DMS53 (cell line): Measurements from ENCODE around the gene ABRAXAS1.
"Not testable (repeated sequence)": the region's sequence is repeated elsewhere in the genome, so short reads cannot be mapped to it uniquely, and the experiment has no call there.

Experiments
- DNase-seq: peaks from one replicate; lab custom pipeline; 2025; lab: John Stamatoyannopoulos, UW

ABRAXAS1 gene

GRCh38 chr4:83484500-83485461 is at the start of gene ABRAXAS1:
ABRAXAS1 (minus strand) TSS chr4:83485100; CDS start chr4:83485072, 28 bp downstream.
- DNase-seq, result peak; percentile 95

- DNase-seq, result no peak
Measured at GRCh38 chr4:83527671-83528070, 42.8 kb upstream of the ABRAXAS1 start.

GRCh38 chr4:83522239-83522638 is 37.3 kb upstream of the ABRAXAS1 start:
- DNase-seq, result no peak

DNA sequence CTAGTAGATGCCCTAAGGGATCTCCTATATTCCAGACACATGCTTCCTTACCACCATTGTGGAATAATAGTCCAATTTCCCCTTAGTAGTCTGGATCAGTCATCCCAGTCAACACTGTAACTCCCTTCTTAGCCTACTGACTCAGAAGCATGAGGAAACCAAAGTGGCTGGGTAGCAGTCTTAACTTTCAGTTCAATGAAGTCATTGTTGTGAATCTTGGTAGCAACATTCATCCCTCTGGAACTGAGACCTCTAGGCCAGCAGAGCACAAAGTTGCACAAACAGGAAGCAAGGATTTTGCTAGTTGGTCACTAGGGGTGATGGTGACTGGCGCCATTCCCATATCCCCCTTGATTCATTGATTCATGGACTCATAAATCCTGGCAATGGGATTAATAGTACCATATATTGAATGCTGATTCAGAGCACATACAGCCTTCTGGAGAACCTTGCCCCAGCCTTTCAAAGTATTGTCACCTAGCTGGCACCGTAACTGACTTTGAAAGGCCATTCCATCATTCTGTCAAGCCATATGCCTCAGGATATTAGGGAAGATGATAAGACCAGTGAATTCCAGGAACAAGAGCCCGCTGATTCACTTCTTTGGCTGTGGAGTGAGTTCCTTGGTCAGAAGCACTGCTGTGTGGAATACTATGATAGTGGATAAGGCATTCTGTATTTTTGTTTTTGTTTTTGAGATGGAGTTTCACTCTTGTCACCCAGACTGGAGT is 31.3 kb upstream of the ABRAXAS1 start:
- DNase-seq, result no peak

DNA sequence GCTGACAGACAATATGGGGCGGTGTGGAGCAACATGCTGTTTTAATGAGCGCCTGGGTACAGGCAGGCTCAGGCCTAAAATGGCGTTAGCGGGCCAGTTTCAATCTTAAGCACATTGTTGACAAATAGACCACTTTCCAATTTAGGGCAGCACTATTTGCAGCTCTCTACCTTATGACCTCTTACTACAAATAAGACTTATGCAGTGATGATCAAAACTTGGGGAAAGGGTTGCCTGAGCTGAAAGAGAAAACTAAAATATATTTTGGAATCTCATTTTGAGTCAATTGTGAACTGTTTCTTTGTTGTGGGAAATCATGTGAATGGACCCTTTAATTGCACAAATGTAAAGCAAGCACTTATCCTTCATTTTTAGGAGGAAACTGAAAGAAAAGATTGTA is 25.5 kb upstream of the ABRAXAS1 start:
- DNase-seq, result no peak

DNA sequence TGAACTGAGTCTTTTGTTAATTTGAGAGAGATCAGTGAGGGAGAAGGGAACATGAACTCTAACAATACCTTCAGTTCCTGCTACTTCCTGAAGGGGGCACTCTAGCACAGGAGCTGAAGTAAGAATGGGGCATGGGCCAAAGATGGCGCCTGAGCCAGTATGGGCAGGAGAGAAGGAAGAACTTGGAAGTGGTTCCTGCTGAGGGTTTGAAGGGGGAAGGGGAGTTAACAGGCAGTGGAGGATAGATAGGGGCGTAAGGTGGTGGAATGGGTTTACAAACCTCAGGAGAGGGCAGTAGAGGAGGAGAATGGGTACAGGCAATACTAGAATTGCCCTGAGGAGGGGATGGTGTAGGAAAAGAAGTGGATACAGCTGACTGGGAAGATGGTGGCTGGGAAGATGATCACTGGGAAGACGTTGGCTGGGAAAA is 24.3 kb upstream of the ABRAXAS1 start:
- DNase-seq, result peak; percentile 78

GRCh38 chr4:83504996-83505395 is 20.1 kb upstream of the ABRAXAS1 start:
- no peak for DNase-seq

DNA sequence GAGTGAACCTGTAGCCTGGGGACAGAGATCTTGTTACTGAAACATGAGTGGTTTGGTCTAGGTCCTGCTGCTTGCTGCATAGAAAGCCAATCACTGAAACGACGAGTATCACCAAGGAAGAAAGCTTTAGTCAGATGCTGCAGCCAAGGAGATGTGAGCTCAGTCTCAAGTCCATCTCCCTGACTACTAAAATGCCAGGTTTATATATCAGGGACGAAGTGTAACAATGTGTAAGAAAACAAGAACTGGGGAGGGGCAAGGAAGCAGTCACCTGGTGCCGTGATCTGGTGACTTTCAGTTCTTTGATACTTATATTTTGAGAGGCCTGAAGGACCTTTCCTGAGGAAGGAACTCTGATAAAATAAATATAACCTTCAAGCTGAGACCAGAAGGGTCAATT is 19.6 kb upstream of the ABRAXAS1 start:
- DNase-seq, result no peak

DNA sequence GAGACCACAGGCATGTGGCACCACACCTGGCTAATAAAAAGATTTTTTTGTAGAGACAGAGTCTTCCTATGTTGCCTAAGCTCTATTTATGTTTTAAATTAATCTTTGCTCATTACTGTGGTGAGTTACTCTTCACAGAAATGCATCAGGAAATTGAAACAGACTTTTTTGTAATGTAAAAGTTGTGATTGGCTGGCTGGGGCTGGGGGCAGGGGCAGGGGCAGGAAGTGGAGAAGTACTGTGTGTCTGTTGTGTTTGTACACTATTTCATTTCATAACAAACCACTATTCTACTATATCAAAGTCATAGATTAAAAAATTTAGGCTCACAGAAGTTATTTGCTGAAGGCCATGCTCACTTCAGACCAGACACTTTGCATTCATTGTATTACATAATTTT is 19.1 kb upstream of the ABRAXAS1 start:
- DNase-seq, result no peak

- DNase-seq, result not testable (repeated sequence)
Measured at GRCh38 chr4:83501671-83502070, 16.8 kb upstream of the ABRAXAS1 start.

DNA sequence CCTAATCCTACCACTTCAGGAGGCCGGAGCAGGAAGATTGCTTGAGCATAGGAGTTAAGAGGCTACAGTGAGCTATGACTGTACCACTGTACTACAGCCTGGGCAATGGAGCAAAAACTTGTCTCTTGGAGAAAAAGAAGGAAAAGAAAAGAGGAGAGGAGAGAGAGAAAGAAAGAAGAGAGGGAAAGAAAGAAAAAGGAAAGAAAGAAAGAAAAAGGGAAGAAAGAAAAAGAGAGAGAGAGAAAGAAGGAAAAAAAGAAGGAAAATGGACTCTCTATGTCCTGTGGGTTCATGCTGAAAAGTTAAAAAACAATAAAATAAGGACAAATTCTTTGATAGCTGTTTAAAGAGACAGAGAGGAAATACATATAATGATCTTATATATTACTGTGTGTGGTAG is 13.3 kb upstream of the ABRAXAS1 start:
- no peak for DNase-seq

DNA sequence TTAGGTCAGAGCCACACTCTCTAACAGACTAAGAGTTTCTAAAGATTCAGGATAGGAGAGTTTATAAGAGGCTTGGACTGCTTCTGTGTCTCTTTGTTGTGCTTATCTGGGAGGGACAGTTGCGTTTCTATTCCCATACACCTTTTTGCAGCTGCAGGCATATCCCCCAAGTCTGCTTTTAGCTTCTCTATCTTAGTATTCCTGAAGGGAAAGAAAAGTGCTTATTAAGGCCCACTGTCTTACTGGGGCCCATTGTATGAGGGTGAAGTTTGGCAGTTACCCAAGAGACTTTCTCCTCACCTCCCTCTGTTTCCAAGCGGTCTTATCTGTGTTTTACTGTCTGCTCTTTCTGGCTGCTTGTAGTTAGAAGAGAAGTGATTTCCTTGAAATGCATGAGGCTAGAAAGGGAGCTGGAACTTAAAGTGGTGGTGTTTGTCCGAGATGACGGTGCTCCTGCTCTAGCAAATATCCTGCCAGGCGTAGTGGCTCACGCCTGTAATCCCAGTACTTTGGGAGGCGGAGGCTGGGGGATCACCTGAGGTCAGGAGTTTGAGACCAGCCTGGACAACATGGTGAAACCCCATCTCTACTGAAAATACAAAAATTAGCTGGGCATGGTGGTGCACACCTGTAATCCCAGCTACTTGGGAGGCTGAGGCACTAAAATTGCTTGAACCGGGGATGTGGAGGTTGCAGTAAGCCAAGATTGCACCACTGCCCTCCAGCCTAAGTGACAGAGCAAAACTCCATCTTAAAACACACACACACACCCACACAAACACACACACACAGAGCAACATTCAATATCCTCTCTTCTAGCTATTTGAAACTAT is 11.4 kb upstream of the ABRAXAS1 start:
- DNase-seq, result not testable (repeated sequence)

DNA sequence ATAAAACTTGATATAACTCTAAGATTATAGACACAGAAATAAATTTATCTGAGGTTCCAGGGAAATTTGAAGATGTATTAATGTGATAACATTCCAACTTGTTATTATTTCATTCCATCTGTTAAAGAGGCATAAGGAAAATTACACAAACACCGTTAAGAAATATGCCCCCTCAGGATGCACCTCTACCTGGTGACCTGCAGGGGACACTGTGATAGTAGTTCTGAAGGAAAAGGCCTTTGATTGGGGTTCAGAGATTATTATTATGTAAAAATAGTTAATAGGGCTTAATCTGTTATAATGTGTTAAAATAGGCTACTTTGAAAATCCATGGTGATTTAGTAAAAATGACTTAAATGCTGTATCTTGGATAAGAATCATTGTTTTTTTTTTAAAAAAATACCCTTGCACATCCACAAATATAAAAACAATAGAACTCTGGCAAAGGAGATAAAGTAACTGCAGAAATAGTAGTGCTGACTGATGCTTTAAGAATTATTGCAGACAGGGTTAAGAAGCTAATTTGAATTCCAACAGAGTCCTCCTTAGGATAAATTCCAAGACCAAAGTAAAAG is 6.1 kb upstream of the ABRAXAS1 start:
- DNase-seq, result peak; percentile 45

- DNase-seq, result peak; percentile 3
Measured at GRCh38 chr4:83489711-83490326, 4.9 kb upstream of the ABRAXAS1 start.

DNA sequence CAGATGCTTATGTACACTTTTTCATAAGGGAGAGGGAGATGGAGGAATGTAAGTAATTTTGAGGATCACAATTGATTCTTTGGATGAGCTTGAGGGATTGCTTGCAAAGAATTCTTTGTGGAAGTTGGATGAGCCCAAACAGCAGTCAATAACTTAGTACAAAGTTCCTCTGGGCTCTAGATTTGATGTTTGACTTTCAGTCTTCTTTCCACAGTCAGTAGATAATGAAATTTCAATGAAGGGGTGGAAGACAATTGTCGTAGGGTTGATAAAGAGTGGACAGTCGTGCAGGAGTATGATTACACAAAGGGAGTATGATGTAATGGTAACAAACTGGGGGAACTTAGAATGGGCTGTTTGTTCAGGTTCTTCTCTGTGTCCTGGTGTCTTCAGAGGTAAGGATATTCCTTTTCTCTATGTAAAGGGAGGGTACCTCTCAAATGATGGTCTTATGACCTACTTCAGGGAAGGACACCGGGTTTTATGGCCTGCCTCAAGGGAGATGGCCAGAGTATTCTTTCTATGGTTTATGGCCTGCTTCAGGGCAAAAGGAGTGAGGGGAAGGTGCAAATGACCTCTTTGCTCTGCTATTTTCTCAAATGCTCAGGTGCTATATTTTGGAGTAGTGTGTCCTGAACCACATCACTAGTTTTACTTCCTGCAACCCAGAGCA is 1.7 kb upstream of the ABRAXAS1 start:
- no peak for DNase-seq

GRCh38 chr4:83473966-83474365 is 10.9 kb downstream of the ABRAXAS1 start:
- no peak for DNase-seq

- no peak for DNase-seq
Measured at GRCh38 chr4:83473423-83473822, 11.5 kb downstream of the ABRAXAS1 start.

GRCh38 chr4:83456184-83456501 is 28.8 kb downstream of the ABRAXAS1 start:
- DNase-seq, result no peak

DNA sequence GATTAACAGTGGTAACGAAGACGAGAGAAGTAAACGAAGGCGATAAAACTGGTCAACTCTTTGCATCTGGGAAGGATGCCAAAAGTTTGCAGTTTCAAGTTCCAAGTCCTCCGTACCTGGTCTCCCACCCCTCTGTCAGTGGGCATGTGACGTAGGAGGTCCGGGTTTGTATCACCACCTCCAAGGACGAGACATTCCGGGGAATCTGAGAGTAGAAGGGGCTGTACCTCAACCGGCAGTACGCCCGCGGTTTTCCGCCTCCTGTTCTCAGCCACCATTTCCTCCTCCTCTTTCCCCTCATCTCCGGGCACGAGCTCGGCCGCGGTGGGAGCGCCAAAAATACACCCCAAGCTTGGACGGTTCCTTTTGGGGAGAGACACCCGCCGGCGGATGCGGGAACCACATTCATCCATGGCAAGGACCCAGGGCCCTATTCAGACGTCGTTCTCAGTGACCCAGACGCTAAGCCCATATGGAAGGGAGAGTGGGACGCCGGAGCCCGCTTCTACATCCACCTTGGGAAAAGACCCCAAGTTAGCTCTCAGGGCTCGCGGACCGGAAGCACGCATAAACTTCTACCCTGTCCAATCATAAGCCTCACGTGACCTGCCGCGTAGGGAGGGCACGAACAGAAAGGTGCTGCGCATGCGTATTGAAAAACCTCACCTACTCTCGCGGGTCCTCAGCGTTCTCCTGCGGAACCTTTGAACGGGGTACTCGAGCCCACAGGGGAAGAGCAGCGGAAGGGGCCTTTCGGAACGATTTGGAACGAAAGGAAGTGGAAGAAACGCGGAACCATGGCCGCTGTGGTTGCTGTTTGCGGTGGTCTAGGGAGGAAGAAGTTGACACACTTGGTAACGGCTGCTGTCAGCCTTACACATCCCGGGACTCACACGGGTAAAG is 29.4 kb downstream of the ABRAXAS1 start, which contains the start of the genes HELQ and MRPS18C:
Gene HELQ (minus strand): TSS at position 543 of the 903 bp plus-strand sequence. CDS start 130 bp downstream, at position 413.
Gene MRPS18C (plus strand): TSS at position 778 of the 903 bp plus-strand sequence. CDS start 20 bp downstream, at position 798.
- peak; percentile 98 for DNase-seq
